GM18861 (cell line): ENCODE measurements around the gene NKAIN2.

ENCODE experiments used
- ATAC-seq: cut with Tn5 transposase; IDR thresholded peaks from one replicate; pipeline ENCODE4 v1.9.1; 2021; ENCODE audit not compliant: unreplicated experiment

Gene NKAIN2

GRCh38 chr6:124073820-124074587 lies 270.3 kb downstream of the NKAIN2 start:
- no peak for ATAC-seq

GRCh38 chr6:124074606-124075005 lies 270.9 kb downstream of the NKAIN2 start:
- ATAC-seq: no peak

- ATAC-seq: no peak
These were observed 272.8 kb downstream of the NKAIN2 start for GRCh38 chr6:124076336-124077048.

- no peak for ATAC-seq
These were observed 274.5 kb downstream of the NKAIN2 start for GRCh38 chr6:124078169-124078568.

GRCh38 chr6:124080483-124080882 lies 276.8 kb downstream of the NKAIN2 start:
- ATAC-seq: no peak

GRCh38 chr6:124090491-124090890 lies 286.8 kb downstream of the NKAIN2 start:
- no peak for ATAC-seq

- no peak for ATAC-seq
These were observed 295.9 kb downstream of the NKAIN2 start for GRCh38 chr6:124099520-124099919.

GRCh38 chr6:124110514-124110913 lies 306.8 kb downstream of the NKAIN2 start:
- no peak for ATAC-seq

- ATAC-seq: no peak
These were observed 315.9 kb downstream of the NKAIN2 start for GRCh38 chr6:124119596-124119995.

GRCh38 chr6:124123617-124124209 lies 320.0 kb downstream of the NKAIN2 start:
- ATAC-seq: no peak

- no peak for ATAC-seq
These were observed 327.6 kb downstream of the NKAIN2 start for GRCh38 chr6:124131259-124131658.

GRCh38 chr6:124131779-124132178 lies 328.1 kb downstream of the NKAIN2 start:
- ATAC-seq: no peak

GRCh38 chr6:124132256-124132655 lies 328.6 kb downstream of the NKAIN2 start:
- no peak for ATAC-seq

GRCh38 chr6:124142852-124143251 lies 339.2 kb downstream of the NKAIN2 start:
- ATAC-seq: no peak

GRCh38 chr6:124143435-124143834 lies 339.8 kb downstream of the NKAIN2 start:
- no peak for ATAC-seq

GRCh38 chr6:124147621-124148020 lies 344.0 kb downstream of the NKAIN2 start:
- no peak for ATAC-seq

- no peak for ATAC-seq
These were observed 344.7 kb downstream of the NKAIN2 start for GRCh38 chr6:124148236-124148957.

GRCh38 chr6:124149646-124150045 lies 346.0 kb downstream of the NKAIN2 start:
- no peak for ATAC-seq

GRCh38 chr6:124158024-124158423 lies 354.4 kb downstream of the NKAIN2 start:
- ATAC-seq: no peak

- ATAC-seq: no peak
These were observed 360.0 kb downstream of the NKAIN2 start for GRCh38 chr6:124163676-124164075.

GRCh38 chr6:124164343-124164742 lies 360.7 kb downstream of the NKAIN2 start:
- ATAC-seq: no peak
